Osteoblast (primary cell): ENCODE data around the gene KIF26B. TPM values are rescaled to one million over a fixed set of nuclear protein-coding genes. Genes with fewer than 3 reads are reported as not detected.
"Not testable (repeated sequence)": the region's sequence is repeated elsewhere in the genome, so short reads cannot be mapped to it uniquely, and the experiment has no call there.

Experiments used
- DNase-seq: peaks from one replicate; pipeline ENCODE4 v3.0.0; 2011; ENCODE audit warnings: low spot score, mixed read lengths; ENCODE audit not compliant: insufficient read length; ENCODE audit errors: missing footprints
- H2AFZ ChIP-seq: 2 replicates; pipeline ENCODE4 v1.6.0; 2011; ENCODE audit warnings: mild to moderate bottlenecking, low read length
- H3K27ac ChIP-seq: 2 replicates; pipeline ENCODE4 v1.5.1; 2011; ENCODE audit warnings: mild to moderate bottlenecking, low read depth, low read length, moderate library complexity
- H3K27me3 ChIP-seq: 2 replicates; pipeline ENCODE4 v1.6.0; 2012; ENCODE audit warnings: mild to moderate bottlenecking, control low read depth, inconsistent platforms, low read length, moderate library complexity; ENCODE audit not compliant: insufficient read depth
- H3K36me3 ChIP-seq: 2 replicates; pipeline ENCODE4 v1.5.1; 2011; ENCODE audit warnings: mild to moderate bottlenecking, low read length, control low read depth, moderate library complexity; ENCODE audit not compliant: insufficient read depth
- H3K4me1 ChIP-seq: 2 replicates; pipeline ENCODE4 v1.5.1; 2011; ENCODE audit warnings: mild to moderate bottlenecking, low read length, control low read depth, moderate library complexity; ENCODE audit not compliant: insufficient read depth
- H3K4me2 ChIP-seq: 2 replicates; pipeline ENCODE4 v1.6.0; 2011; ENCODE audit warnings: mild to moderate bottlenecking, low read length; ENCODE audit not compliant: insufficient read depth
- H3K4me3 ChIP-seq: fragments of 200-600 bp; sonication (generic); 3 replicates; pipeline ENCODE4 v1.5.1; 2012; ENCODE audit warnings: mild to moderate bottlenecking, low read length, inconsistent platforms; ENCODE audit not compliant: insufficient read depth
- H3K79me2 ChIP-seq: 2 replicates; pipeline ENCODE4 v1.6.0; 2012; ENCODE audit warnings: mild to moderate bottlenecking, low read length, control low read depth, inconsistent platforms; ENCODE audit not compliant: insufficient read depth
- H3K9me3 ChIP-seq: 2 replicates; pipeline ENCODE4 v1.5.1; 2011; ENCODE audit warnings: low read depth, low read length, control low read depth
- H4K20me1 ChIP-seq: 2 replicates; pipeline ENCODE4 v1.6.0; 2012; ENCODE audit warnings: mild to moderate bottlenecking, low read length, control low read depth; ENCODE audit not compliant: insufficient read depth
- total RNA-seq: library from RNA; depleted of rRNA; stranded (reverse); fragments of >200 nt; gene quantifications from 2 replicates; pipeline ENCODE4 v1.2.3, GENCODE V29; 2012
- TF ChIP-seq, protein P1 (sequence below): IDR thresholded peaks from 2 replicates; pipeline ENCODE4 v1.5.1; 2011; ENCODE audit warnings: mild to moderate bottlenecking, low read depth, low read length, moderate library complexity; ENCODE audit errors: extremely low read depth

Gene KIF26B
- total RNA-seq, 1 donor: 22.1 TPM

DNA sequence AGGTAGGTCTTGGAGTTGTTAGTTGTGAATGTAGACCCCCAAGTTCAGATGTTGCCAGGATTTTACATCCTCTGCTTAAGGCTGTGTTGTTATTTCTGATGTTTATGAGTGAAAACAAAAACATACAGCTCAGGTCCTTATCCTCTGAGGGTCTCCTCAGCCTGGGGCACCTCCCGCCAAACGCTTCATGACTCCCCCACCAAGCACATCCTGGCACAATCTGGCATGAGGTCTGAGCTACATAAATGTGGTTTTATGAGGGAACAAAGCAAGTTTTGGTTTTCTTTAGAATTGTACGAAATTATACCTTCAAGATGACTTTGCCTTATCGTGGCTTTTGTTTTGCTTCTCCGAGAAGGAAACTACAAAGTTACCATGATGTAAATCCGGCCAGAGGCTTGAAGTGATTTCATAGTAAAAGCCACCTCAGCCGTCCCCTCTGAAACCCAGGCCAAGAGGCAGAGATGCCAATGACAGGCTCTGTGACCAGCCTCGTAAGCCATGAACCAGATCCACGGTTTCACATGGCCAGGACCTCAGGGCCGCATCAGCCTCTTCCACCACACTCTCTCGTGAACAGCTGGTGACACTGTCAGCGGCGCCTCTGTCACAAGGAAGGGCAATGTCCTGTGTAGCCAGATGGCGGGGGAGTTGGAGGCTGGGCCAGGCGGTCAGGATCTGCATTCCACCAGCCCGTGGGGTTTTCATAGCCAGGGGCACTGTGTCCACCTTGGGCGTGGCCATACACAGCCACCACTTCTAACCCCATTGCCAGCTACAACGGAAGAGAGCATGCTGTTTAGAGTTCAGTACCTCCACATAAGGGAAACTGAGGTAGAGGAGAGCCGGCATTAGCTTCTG is 199.4 kb downstream of the KIF26B start:
- Histone ChIP-seq H3K27me3 (no peaks in the 10 kb centered on the region), H4K20me1 (no peaks in the 10 kb centered on the region), H3K9me3 (no peaks in the 10 kb centered on the region), H3K4me2 (no peak overlapping the region), H2AFZ (no peak overlapping the region), H3K27ac (no peak overlapping the region), H3K4me3 (no peak overlapping the region), H3K4me1 (no peaks in the 10 kb centered on the region), H3K79me2 (no peaks in the 10 kb centered on the region), H3K36me3 (no peaks in the 10 kb centered on the region)
- DNase-seq: no peak
- TF ChIP-seq, protein P1, sequence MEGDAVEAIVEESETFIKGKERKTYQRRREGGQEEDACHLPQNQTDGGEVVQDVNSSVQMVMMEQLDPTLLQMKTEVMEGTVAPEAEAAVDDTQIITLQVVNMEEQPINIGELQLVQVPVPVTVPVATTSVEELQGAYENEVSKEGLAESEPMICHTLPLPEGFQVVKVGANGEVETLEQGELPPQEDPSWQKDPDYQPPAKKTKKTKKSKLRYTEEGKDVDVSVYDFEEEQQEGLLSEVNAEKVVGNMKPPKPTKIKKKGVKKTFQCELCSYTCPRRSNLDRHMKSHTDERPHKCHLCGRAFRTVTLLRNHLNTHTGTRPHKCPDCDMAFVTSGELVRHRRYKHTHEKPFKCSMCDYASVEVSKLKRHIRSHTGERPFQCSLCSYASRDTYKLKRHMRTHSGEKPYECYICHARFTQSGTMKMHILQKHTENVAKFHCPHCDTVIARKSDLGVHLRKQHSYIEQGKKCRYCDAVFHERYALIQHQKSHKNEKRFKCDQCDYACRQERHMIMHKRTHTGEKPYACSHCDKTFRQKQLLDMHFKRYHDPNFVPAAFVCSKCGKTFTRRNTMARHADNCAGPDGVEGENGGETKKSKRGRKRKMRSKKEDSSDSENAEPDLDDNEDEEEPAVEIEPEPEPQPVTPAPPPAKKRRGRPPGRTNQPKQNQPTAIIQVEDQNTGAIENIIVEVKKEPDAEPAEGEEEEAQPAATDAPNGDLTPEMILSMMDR: no peak

DNA sequence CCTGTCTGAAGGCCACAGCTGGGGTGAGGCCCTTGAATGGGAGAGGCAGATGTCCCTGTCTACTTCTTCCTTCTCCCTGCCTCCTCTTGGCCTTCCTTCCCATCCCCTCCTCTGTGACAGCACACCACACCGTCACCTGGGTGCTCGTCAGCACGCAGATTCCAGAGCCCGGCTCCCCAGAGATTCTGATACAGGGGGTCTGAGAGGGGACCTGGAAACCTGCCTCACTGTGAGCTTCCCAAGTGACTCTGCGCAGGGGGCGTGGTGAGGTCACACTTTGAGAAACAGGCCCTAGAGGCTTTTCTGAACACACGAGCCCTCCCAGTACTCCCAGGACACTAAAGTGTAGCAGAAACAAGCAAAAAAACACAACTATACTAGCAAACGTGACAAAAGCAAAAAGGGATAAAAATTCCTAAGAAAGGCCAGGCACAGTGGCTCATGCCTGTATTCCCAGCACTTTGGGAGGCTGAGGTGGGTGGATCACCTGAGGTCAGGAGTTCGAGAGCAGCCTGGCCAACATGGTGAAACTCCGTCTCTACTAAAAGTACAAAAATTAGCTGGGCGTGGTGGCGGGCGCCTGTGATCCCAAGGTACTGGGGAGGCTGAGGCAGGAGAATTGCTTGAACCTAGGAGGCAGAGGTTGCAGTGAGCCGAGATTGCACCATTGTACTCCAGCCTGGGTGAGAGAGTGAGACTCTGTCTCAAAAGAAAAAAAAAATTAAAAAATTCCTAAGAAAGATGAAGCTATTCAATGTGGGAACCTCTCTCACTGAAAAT is 201.3 kb downstream of the KIF26B start:
- not testable (repeated sequence) for H4K20me1 ChIP-seq, DNase-seq, H3K4me1 ChIP-seq, H3K9me3 ChIP-seq, H3K4me3 ChIP-seq, H2AFZ ChIP-seq, H3K27ac ChIP-seq, H3K4me2 ChIP-seq, H3K36me3 ChIP-seq, H3K27me3 ChIP-seq, H3K79me2 ChIP-seq

DNA sequence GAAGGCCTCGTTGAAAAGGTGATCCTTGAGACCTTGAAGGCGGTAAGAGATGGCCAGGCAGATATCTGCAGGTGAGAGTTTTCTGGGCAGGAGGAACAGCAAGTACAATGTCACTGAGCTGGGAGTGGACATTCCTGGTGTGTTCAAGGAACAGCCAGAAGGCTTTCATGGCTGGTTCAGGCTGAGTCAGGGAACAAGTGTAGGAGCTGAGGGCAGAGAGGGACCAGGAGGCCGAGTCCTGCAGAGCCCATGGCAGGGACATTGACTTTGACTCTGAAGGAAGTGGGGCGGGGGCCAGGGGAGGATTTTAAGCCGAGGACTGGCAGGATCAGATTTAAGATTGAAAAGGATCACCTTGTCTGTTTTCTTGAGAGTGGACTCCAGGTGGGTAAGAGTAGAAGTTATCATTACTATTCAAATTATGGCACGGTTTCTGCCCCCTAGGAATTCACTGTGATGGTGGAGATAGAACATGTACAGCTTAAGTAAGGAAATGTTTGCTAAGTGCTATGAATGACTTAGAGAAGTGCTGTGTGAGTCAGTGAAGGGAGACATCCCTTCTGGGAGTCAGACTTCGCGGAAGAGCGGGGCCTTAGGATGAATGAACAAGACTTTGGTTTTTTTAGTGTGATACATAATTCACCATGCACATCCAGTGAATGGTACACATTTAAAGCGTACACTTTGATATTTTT is 202.3 kb downstream of the KIF26B start:
- no peaks in the 10 kb centered on the region for H3K79me2 ChIP-seq
- H4K20me1 ChIP-seq: no peaks in the 10 kb centered on the region
- no peaks in the 10 kb centered on the region for H3K9me3 ChIP-seq
- H3K36me3 ChIP-seq: no peaks in the 10 kb centered on the region
- no peak for DNase-seq
- no peak overlapping the region for H2AFZ ChIP-seq
- TF ChIP-seq, protein P1: no peak
- H3K4me2 ChIP-seq: no peak overlapping the region
- no peak overlapping the region for H3K27ac ChIP-seq
- H3K27me3 ChIP-seq: no peaks in the 10 kb centered on the region
- no peak overlapping the region for H3K4me3 ChIP-seq
- no peaks in the 10 kb centered on the region for H3K4me1 ChIP-seq

DNA sequence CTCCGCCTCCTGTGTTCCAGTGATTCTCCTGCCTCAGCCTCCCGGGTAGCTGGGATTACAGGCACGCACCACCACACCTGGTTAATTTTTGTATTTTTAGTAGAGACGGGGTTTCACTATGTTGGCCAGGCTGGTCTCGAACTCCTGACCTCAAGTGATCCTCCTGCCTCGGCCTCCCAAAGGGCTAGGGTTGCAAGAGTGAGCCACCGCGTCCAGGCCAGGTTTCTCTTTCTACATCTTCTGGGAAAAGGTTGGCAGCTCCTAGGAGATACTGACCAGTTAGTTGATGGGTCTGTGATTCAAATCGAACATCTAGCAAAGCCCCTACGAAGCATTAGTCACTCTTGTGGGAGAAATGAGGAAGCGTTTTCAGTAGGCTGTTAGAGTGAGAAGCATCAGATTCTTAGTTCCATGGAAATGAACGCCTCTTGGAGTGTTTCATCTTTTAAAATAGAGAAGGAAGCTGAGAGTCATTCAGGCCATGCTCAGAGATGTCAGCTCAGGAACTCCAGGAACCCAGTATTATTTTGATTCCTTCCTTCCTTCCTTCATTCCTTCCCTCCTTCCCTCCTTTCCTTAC is 204.4 kb downstream of the KIF26B start:
- not testable (repeated sequence) for H4K20me1 ChIP-seq, H3K4me1 ChIP-seq, H3K4me2 ChIP-seq, H2AFZ ChIP-seq, H3K4me3 ChIP-seq, H3K27ac ChIP-seq, H3K79me2 ChIP-seq, H3K36me3 ChIP-seq, DNase-seq, H3K27me3 ChIP-seq, H3K9me3 ChIP-seq
